HepG2 (cell line): ENCODE measurements around the gene MNAT1. TPM values are rescaled to one million over a fixed set of nuclear protein-coding genes. Genes with fewer than 3 reads are reported as not detected.

Experiments
- ATF7-NPFF ChIP-seq: sonication (generic); formaldehyde crosslinking; IDR thresholded peaks from 2 replicates; pipeline ENCODE4 v1.8.1; 2023; ENCODE audit warnings: mild to moderate bottlenecking, low read depth, missing genetic modification reagents, moderate library complexity
- ATRX ChIP-seq: sonication (generic); formaldehyde crosslinking; IDR thresholded peaks from 2 replicates; pipeline ENCODE4 v1.4.0; 2020; ENCODE audit warnings: missing genetic modification reagents, borderline replicate concordance
- BRD4 ChIP-seq: sonication (generic); formaldehyde crosslinking; IDR thresholded peaks from 2 replicates; pipeline ENCODE4 v1.4.0; 2020; ENCODE audit warnings: missing genetic modification reagents
- CCDC6 ChIP-seq: sonication (generic); formaldehyde crosslinking; IDR thresholded peaks from 2 replicates; pipeline ENCODE4 v1.8.1; 2022; ENCODE audit warnings: mild to moderate bottlenecking, missing genetic modification reagents, moderate library complexity
- ELF3 ChIP-seq: IDR thresholded peaks from 2 replicates; pipeline ENCODE4 v1.6.1; 2016; ENCODE audit warnings: missing genetic modification reagents, missing compliant biosample characterization
- FOSL2 ChIP-seq: sonication (generic); formaldehyde crosslinking; IDR thresholded peaks from 2 replicates; pipeline ENCODE4 v1.4.0; 2020; ENCODE audit warnings: missing genetic modification reagents
- FOXO1 ChIP-seq: sonication (generic); formaldehyde crosslinking; IDR thresholded peaks from 2 replicates; pipeline ENCODE4 v1.4.0; 2020; ENCODE audit warnings: missing genetic modification reagents
- HBP1 ChIP-seq: IDR thresholded peaks from 2 replicates; pipeline ENCODE4 v1.6.1; 2016; ENCODE audit warnings: low read depth, control low read depth
- KLF12 ChIP-seq: sonication (generic); formaldehyde crosslinking; IDR thresholded peaks from 2 replicates; pipeline ENCODE4 v1.4.0; 2020; ENCODE audit warnings: missing genetic modification reagents, borderline replicate concordance
- MIER3 ChIP-seq: IDR thresholded peaks from 2 replicates; pipeline ENCODE4 v1.6.1; 2016; ENCODE audit warnings: missing compliant biosample characterization, borderline replicate concordance
- RBAK ChIP-seq: sonication (generic); formaldehyde crosslinking; IDR thresholded peaks from 2 replicates; pipeline ENCODE4 v1.5.1; 2020; ENCODE audit warnings: mild to moderate bottlenecking, missing genetic modification reagents
- SMARCC2 ChIP-seq: fragments of 450-650 bp; IDR thresholded peaks from 2 replicates; pipeline ENCODE4 v1.6.1; 2017; ENCODE audit warnings: antibody characterized with exemption, mild to moderate bottlenecking
- SNAPC5 ChIP-seq: sonication (generic); formaldehyde crosslinking; IDR thresholded peaks from 2 replicates; pipeline ENCODE4 v1.8.1; 2023; ENCODE audit warnings: mild to moderate bottlenecking, missing genetic modification reagents, borderline replicate concordance
- SOX5 ChIP-seq: IDR thresholded peaks from 2 replicates; pipeline ENCODE4 v1.6.1; 2016; ENCODE audit warnings: borderline replicate concordance
- TBX2 ChIP-seq: sonication (generic); formaldehyde crosslinking; IDR thresholded peaks from 2 replicates; pipeline ENCODE4 v1.5.0; 2020; ENCODE audit warnings: missing genetic modification reagents, mild to moderate bottlenecking, borderline replicate concordance
- YEATS2 ChIP-seq: sonication (generic); formaldehyde crosslinking; IDR thresholded peaks from 2 replicates; pipeline ENCODE4 v1.4.0; 2020; ENCODE audit warnings: missing genetic modification reagents, borderline replicate concordance
- ZFYVE20 ChIP-seq: sonication (generic); formaldehyde crosslinking; IDR thresholded peaks from 2 replicates; pipeline ENCODE4 v1.8.0; 2023; ENCODE audit warnings: low read depth, mild to moderate bottlenecking, moderate library complexity, missing genetic modification reagents, borderline replicate concordance
- ZNF44 ChIP-seq: sonication (generic); formaldehyde crosslinking; IDR thresholded peaks from 2 replicates; pipeline ENCODE4 v1.5.1; 2020; ENCODE audit warnings: mild to moderate bottlenecking, missing genetic modification reagents
- ZNF547 ChIP-seq: sonication (generic); formaldehyde crosslinking; IDR thresholded peaks from 2 replicates; pipeline ENCODE4 v1.5.1; 2020; ENCODE audit warnings: mild to moderate bottlenecking, missing genetic modification reagents
- ZNF569 ChIP-seq: sonication (generic); formaldehyde crosslinking; IDR thresholded peaks from 2 replicates; pipeline ENCODE4 v1.5.0; 2020; ENCODE audit warnings: mild to moderate bottlenecking, missing genetic modification reagents, moderate library complexity, borderline replicate concordance
- ZNF646 ChIP-seq: sonication (generic); formaldehyde crosslinking; IDR thresholded peaks from 2 replicates; pipeline ENCODE4 v1.9.0; 2021; ENCODE audit warnings: mild to moderate bottlenecking, missing genetic modification reagents
- ZNF879 ChIP-seq: sonication (generic); formaldehyde crosslinking; IDR thresholded peaks from 2 replicates; pipeline ENCODE4 v1.8.1; 2023; ENCODE audit warnings: missing genetic modification reagents
- ZSCAN21 ChIP-seq: sonication (generic); formaldehyde crosslinking; IDR thresholded peaks from 2 replicates; pipeline ENCODE4 v1.8.0; 2022; ENCODE audit warnings: mild to moderate bottlenecking, missing genetic modification reagents, moderate library complexity, borderline replicate concordance
- polyA plus RNA-seq, 8 experiments: library from polyadenylated mRNA; depleted of rRNA in 3 of 8; stranded (reverse) in 7 of 8; unstranded in 1 of 8; fragments of >200 nt; fragmentation: Illumina TruSeq in 4 of 8; extraction: Trizol in 4 of 8; gene quantifications; 2 replicates each; pipeline versions ENCODE4 v1.2.1 to v1.2.3, GENCODE V29; 2011 to 2016; ENCODE audit warnings: low read depth in 4 of 8, missing spikeins in 1 of 8, mixed read lengths in 1 of 8; ENCODE audit not compliant: insufficient read depth in 1 of 8
- total RNA-seq, 5 experiments: library from RNA; depleted of rRNA; stranded (reverse); fragments of >200 nt; fragmentation: Illumina TruSeq; extraction: Trizol; gene quantifications; 2 replicates each; pipeline ENCODE4 v1.2.3, GENCODE V29; 2016; ENCODE audit warnings: low read depth in 1 of 5

The MNAT1 gene
- total and polyA plus RNA-seq, 2 of the 13 experiments (the other 11 are each of a cell fraction or from before 2014, with no cell fraction given) = 49.2 to 94.8 TPM

GRCh38 chr14:60691383-60692113 lies 43.0 kb upstream of the MNAT1 start (continued):
- no peak for TF ChIP-seq ZNF646 (CRISPR knock-in tag)
- TF ChIP-seq ELF3 = peak; percentile 99
- TF ChIP-seq SNAPC5 (CRISPR knock-in tag) = no peak
- 0 out of 2 replicates have a peak, but pooled peaks have one; percentile 47 for TF ChIP-seq MIER3 (CRISPR knock-in tag)
- 0 out of 2 replicates have a peak, but pooled peaks have one; percentile 31 for TF ChIP-seq FOXO1 (CRISPR knock-in tag)
- no peak for TF ChIP-seq KLF12
- TF ChIP-seq RBAK (CRISPR knock-in tag) = no peak
- TF ChIP-seq CCDC6 = no peak
- no peak for TF ChIP-seq ZNF569 (CRISPR knock-in tag)
- no peak for TF ChIP-seq YEATS2 (CRISPR knock-in tag)
- no peak for TF ChIP-seq HBP1
- no peak for TF ChIP-seq ZSCAN21 (CRISPR knock-in tag)
- no peak for TF ChIP-seq SMARCC2
- TF ChIP-seq ATRX (CRISPR knock-in tag) = no peak
- TF ChIP-seq FOSL2 = peak; percentile 87
- TF ChIP-seq ZNF879 (CRISPR knock-in tag) = no peak
- TF ChIP-seq ZNF44 = no peak
- TF ChIP-seq ATF7-NPFF (CRISPR knock-in tag) = no peak
- no peak for TF ChIP-seq TBX2 (CRISPR knock-in tag)
- TF ChIP-seq ZFYVE20 = no peak
- peak; percentile 34; the same call in 1 of the 2 replicates for TF ChIP-seq SOX5 (CRISPR knock-in tag)
- no peak for TF ChIP-seq ZNF547 (CRISPR knock-in tag)
- TF ChIP-seq BRD4 (CRISPR knock-in tag) = no peak
